Mesenchymal stem cell (in vitro differentiated cells and primary cell): Measurements from ENCODE around the gene DOCK3.
"Not testable (repeated sequence)": the region's sequence is repeated elsewhere in the genome, so short reads cannot be mapped to it uniquely, and the experiment has no call there.

Source experiments
- DNase-seq: peaks from one replicate; pipeline ENCODE4 v3.0.0-alpha.2; 2013
- H2AFZ ChIP-seq: one replicate; pipeline ENCODE4 v1.6.1; 2013; ENCODE audit warnings: low read depth, mild to moderate bottlenecking, control low read depth, inconsistent platforms, low read length, moderate library complexity
- H2AK5ac ChIP-seq: 2 replicates; pipeline ENCODE4 v1.6.1; 2013; ENCODE audit warnings: low read length, moderate library complexity, mild to moderate bottlenecking, inconsistent platforms; ENCODE audit not compliant: severe bottlenecking
- H2BK120ac ChIP-seq: one replicate; pipeline ENCODE4 v1.6.1; 2013; ENCODE audit warnings: low read depth, mild to moderate bottlenecking, inconsistent platforms, low read length, moderate library complexity
- H2BK12ac ChIP-seq, 2 experiments: one replicate each; pipeline ENCODE4 v1.6.1; 2013; ENCODE audit warnings: inconsistent platforms in 2 of 2, low read length in 2 of 2, mild to moderate bottlenecking in 2 of 2, moderate library complexity in 2 of 2, control low read depth in 1 of 2
- H2BK15ac ChIP-seq: one replicate; pipeline ENCODE4 v1.6.1; 2013; ENCODE audit warnings: mild to moderate bottlenecking, low read depth, inconsistent platforms; ENCODE audit not compliant: poor library complexity, severe bottlenecking
- H2BK5ac ChIP-seq: 2 replicates; pipeline ENCODE4 v1.6.1; 2013; ENCODE audit warnings: low read depth, mild to moderate bottlenecking, low read length, control low read depth, inconsistent platforms; ENCODE audit not compliant: poor library complexity, severe bottlenecking
- H3K14ac ChIP-seq, 2 experiments: one replicate each; pipeline ENCODE4 v1.6.1; 2013; ENCODE audit warnings: inconsistent platforms in 2 of 2, low read length in 2 of 2, control low read depth in 1 of 2, mild to moderate bottlenecking in 1 of 2, moderate library complexity in 1 of 2
- H3K18ac ChIP-seq, 2 experiments: one replicate each; pipeline ENCODE4 v1.6.1; 2013; ENCODE audit warnings: inconsistent platforms in 2 of 2, low read length in 2 of 2, control low read depth in 1 of 2, low read depth in 1 of 2, mild to moderate bottlenecking in 1 of 2
- H3K23ac ChIP-seq, 2 experiments: one replicate each; pipeline ENCODE4 v1.6.1; 2013; ENCODE audit warnings: inconsistent platforms in 2 of 2, low read length in 2 of 2, mild to moderate bottlenecking in 2 of 2, moderate library complexity in 2 of 2, control low read depth in 1 of 2
- H3K27ac ChIP-seq: 2 replicates; pipeline ENCODE4 v1.5.1; 2013; ENCODE audit warnings: mild to moderate bottlenecking, moderate library complexity, low read length, control low read depth, inconsistent platforms; ENCODE audit not compliant: poor library complexity, severe bottlenecking
- H3K27me3 ChIP-seq, 2 experiments: 2 replicates each; pipeline versions ENCODE4 v1.6.1 to v1.7.0; 2013; ENCODE audit warnings: low read length in 2 of 2, mild to moderate bottlenecking in 2 of 2, moderate library complexity in 2 of 2, control low read depth in 1 of 2, inconsistent platforms in 1 of 2; ENCODE audit not compliant: control insufficient read depth in 1 of 2, insufficient read depth in 1 of 2
- H3K36me3 ChIP-seq, 2 experiments: 2 replicates each; pipeline versions ENCODE4 v1.6.1 to v1.7.0; 2013; ENCODE audit warnings: low read length in 2 of 2, control low read depth in 1 of 2, inconsistent platforms in 1 of 2, low read depth in 1 of 2, mild to moderate bottlenecking in 1 of 2; ENCODE audit not compliant: insufficient read depth in 2 of 2, control insufficient read depth in 1 of 2
- H3K4ac ChIP-seq, 2 experiments: one replicate each; pipeline ENCODE4 v1.6.1; 2013; ENCODE audit warnings: inconsistent platforms in 2 of 2, low read length in 2 of 2, mild to moderate bottlenecking in 2 of 2, moderate library complexity in 2 of 2, control low read depth in 1 of 2, low read depth in 1 of 2
- H3K4me1 ChIP-seq: 2 replicates; pipeline ENCODE4 v1.6.1; 2013; ENCODE audit warnings: low read depth, low read length, control low read depth; ENCODE audit not compliant: control insufficient read depth, insufficient read depth
- H3K4me2 ChIP-seq: 2 replicates; pipeline ENCODE4 v1.6.1; 2013; ENCODE audit warnings: low read length, mild to moderate bottlenecking, inconsistent platforms; ENCODE audit not compliant: poor library complexity, severe bottlenecking
- H3K4me3 ChIP-seq, 2 experiments: 2 replicates each; pipeline versions ENCODE4 v1.5.1 to v1.7.0; 2013; ENCODE audit warnings: low read length in 2 of 2, mild to moderate bottlenecking in 2 of 2, control low read depth in 1 of 2, low read depth in 1 of 2; ENCODE audit not compliant: insufficient read depth in 1 of 2
- H3K79me1 ChIP-seq: replicated peaks from 2 replicates; pipeline ENCODE4 v1.6.1; 2013; ENCODE audit warnings: mild to moderate bottlenecking, control low read depth, low read length, inconsistent platforms; ENCODE audit not compliant: poor library complexity, severe bottlenecking
- H3K9ac ChIP-seq: 2 replicates; pipeline ENCODE4 v1.7.0; 2013; ENCODE audit warnings: mild to moderate bottlenecking, low read length, moderate library complexity
- H3K9me3 ChIP-seq: 2 replicates; pipeline ENCODE4 v1.7.0; 2013; ENCODE audit warnings: mild to moderate bottlenecking, low read length; ENCODE audit not compliant: control insufficient read depth
- H4K8ac ChIP-seq: one replicate; pipeline ENCODE4 v1.6.1; 2013; ENCODE audit warnings: inconsistent platforms, mild to moderate bottlenecking, low read length, moderate library complexity
- H4K91ac ChIP-seq: one replicate; pipeline ENCODE4 v1.6.1; 2013; ENCODE audit warnings: mild to moderate bottlenecking, low read length, inconsistent platforms
- WGBS: methylation state at CpG from one replicate; pipeline ENCODE4 v1.1.7; 2013; ENCODE audit warnings: mixed read lengths; 5-methylcytosine and 5-hydroxymethylcytosine counted together

The DOCK3 gene

GRCh38 chr3:51110586-51110985 is 435.9 kb downstream of the DOCK3 start:
- Histone ChIP-seq H3K4me1 (no peaks in the 10 kb centered on the region), H2BK120ac (no peak overlapping the region), H3K23ac (no peak overlapping the region), H3K27me3 (no peaks in the 10 kb centered on the region), H2AFZ (no peak overlapping the region), H3K4me3 (no peak overlapping the region), H3K9me3 (peaks cover 11% of the 10 kb centered on the region), H3K14ac (no peak overlapping the region), H4K8ac (no peak overlapping the region), H3K79me1 (no peaks in the 10 kb centered on the region), H3K18ac (no peak overlapping the region), H2BK12ac (no peak overlapping the region), H3K9ac (no peak overlapping the region), H3K4ac (no peak overlapping the region), H4K91ac (no peak overlapping the region), H3K36me3 (no peaks in the 10 kb centered on the region), H3K4me2 (no peak overlapping the region), H2AK5ac (no peak overlapping the region), H2BK15ac (no peak overlapping the region), H2BK5ac (no peak overlapping the region), H3K27ac (no peak overlapping the region)
- WGBS = 66% methylated on average over 3 of the region's 3 CpGs
- no peak for DNase-seq

GRCh38 chr3:51122944-51123343 is 448.2 kb downstream of the DOCK3 start:
- H4K8ac ChIP-seq = no peak overlapping the region
- WGBS = 92% methylated on average over 2 of the region's 2 CpGs
- no peak overlapping the region for H3K9ac ChIP-seq
- H3K4me2 ChIP-seq = no peak overlapping the region
- H3K23ac ChIP-seq = no peak overlapping the region
- no peaks in the 10 kb centered on the region for H3K79me1 ChIP-seq
- no peak overlapping the region for H3K18ac ChIP-seq
- H2AK5ac ChIP-seq = no peak overlapping the region
- no peak overlapping the region for H3K4me3 ChIP-seq
- H3K27me3 ChIP-seq = no peaks in the 10 kb centered on the region
- H2BK15ac ChIP-seq = no peak overlapping the region
- H2AFZ ChIP-seq = no peak overlapping the region
- no peak overlapping the region for H4K91ac ChIP-seq
- no peak overlapping the region for H2BK12ac ChIP-seq
- H3K36me3 ChIP-seq = no peaks in the 10 kb centered on the region
- H3K4ac ChIP-seq = no peak overlapping the region
- no peak overlapping the region for H3K14ac ChIP-seq
- H2BK120ac ChIP-seq = no peak overlapping the region
- no peak overlapping the region for H2BK5ac ChIP-seq
- H3K27ac ChIP-seq = no peak overlapping the region
- no peaks in the 10 kb centered on the region for H3K4me1 ChIP-seq
- peaks cover 6% of the 10 kb centered on the region for H3K9me3 ChIP-seq
- no peak for DNase-seq

GRCh38 chr3:51123531-51123930 is 448.8 kb downstream of the DOCK3 start:
- Histone ChIP-seq H2BK120ac (no peak overlapping the region), H3K27me3 (no peaks in the 10 kb centered on the region), H3K23ac (no peak overlapping the region), H3K18ac (no peak overlapping the region), H2BK5ac (no peak overlapping the region), H4K8ac (no peak overlapping the region), H3K9me3 (peaks cover 6% of the 10 kb centered on the region), H2BK15ac (no peak overlapping the region), H4K91ac (no peak overlapping the region), H3K4ac (no peak overlapping the region), H3K79me1 (no peaks in the 10 kb centered on the region), H3K4me1 (no peaks in the 10 kb centered on the region), H2BK12ac (no peak overlapping the region), H3K9ac (no peak overlapping the region), H3K27ac (no peak overlapping the region), H3K14ac (no peak overlapping the region), H3K36me3 (no peaks in the 10 kb centered on the region), H3K4me2 (no peak overlapping the region), H2AK5ac (no peak overlapping the region), H3K4me3 (no peak overlapping the region), H2AFZ (no peak overlapping the region)
- no peak for DNase-seq
- WGBS = 79% methylated on average over 3 of the region's 3 CpGs

GRCh38 chr3:51131607-51132006 is 456.9 kb downstream of the DOCK3 start:
- 80% methylated on average over 1 of the region's 1 CpG for WGBS
- H2BK120ac ChIP-seq, DNase-seq, H3K79me1 ChIP-seq, H3K4me2 ChIP-seq, H3K4me3 ChIP-seq, H3K23ac ChIP-seq, H3K36me3 ChIP-seq, H3K4ac ChIP-seq, H2AK5ac ChIP-seq, H2BK12ac ChIP-seq, H4K8ac ChIP-seq, H3K4me1 ChIP-seq, H3K14ac ChIP-seq, H3K27me3 ChIP-seq, H3K9ac ChIP-seq, H4K91ac ChIP-seq, H3K18ac ChIP-seq, H2BK5ac ChIP-seq, H3K27ac ChIP-seq, H2AFZ ChIP-seq, H2BK15ac ChIP-seq: not testable (repeated sequence)
- peaks cover 18% of the 10 kb centered on the region for H3K9me3 ChIP-seq
